Vagina (tissue), 2 donors: ENCODE results near the gene RLBP1.

Source experiments
- POLR2A ChIP-seq, 2 donors: fragments of 450-650 bp; IDR thresholded peaks; one replicate each; pipeline ENCODE4 v1.6.1; 2017; ENCODE audit warnings: antibody characterized with exemption in 2 of 2, mild to moderate bottlenecking in 2 of 2, moderate library complexity in 2 of 2
- POLR2AphosphoS5 ChIP-seq, 2 donors: sonication (generic); formaldehyde crosslinking; IDR thresholded peaks; one replicate each; pipeline ENCODE4 v1.9.0; 2017; ENCODE audit warnings: antibody characterized with exemption in 2 of 2, mild to moderate bottlenecking in 2 of 2, low read depth in 1 of 2; ENCODE audit not compliant: insufficient read depth in 1 of 2
- TF ChIP-seq, protein P1 (sequence below), 3 experiments: fragments of 450-650 bp in 2 of 3; fragments of 200-600 bp in 1 of 3; sonication (generic) in 1 of 3; IDR thresholded peaks; one replicate each; pipeline ENCODE4 v1.5.1; 2017 to 2019; ENCODE audit warnings: antibody characterized with exemption in 3 of 3, mild to moderate bottlenecking in 2 of 3, moderate library complexity in 2 of 3

DNA sequence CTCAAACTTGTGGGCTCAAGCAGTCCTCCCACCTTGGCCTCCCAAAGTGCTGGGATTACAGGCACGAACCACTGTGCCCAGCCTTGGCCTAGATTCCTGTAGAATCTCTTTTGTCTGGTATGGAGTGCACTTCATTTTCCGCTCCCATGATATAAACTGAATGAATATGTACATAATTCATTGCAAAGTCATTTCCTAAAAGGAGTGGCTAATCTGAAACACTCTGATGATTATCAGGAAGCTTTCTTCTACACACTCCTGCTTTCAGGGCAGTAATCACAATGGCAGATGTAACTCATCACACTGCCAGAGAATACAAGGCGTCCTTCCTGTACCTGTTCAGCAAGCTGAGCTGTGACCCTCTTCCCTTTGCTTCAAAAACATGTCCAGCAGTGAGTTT is 28.6 kb downstream of the RLBP1 start:
- TF ChIP-seq, protein P1, sequence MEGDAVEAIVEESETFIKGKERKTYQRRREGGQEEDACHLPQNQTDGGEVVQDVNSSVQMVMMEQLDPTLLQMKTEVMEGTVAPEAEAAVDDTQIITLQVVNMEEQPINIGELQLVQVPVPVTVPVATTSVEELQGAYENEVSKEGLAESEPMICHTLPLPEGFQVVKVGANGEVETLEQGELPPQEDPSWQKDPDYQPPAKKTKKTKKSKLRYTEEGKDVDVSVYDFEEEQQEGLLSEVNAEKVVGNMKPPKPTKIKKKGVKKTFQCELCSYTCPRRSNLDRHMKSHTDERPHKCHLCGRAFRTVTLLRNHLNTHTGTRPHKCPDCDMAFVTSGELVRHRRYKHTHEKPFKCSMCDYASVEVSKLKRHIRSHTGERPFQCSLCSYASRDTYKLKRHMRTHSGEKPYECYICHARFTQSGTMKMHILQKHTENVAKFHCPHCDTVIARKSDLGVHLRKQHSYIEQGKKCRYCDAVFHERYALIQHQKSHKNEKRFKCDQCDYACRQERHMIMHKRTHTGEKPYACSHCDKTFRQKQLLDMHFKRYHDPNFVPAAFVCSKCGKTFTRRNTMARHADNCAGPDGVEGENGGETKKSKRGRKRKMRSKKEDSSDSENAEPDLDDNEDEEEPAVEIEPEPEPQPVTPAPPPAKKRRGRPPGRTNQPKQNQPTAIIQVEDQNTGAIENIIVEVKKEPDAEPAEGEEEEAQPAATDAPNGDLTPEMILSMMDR (IDR thresholded peaks at IDR 0.05): no peak
- TF ChIP-seq POLR2AphosphoS5 (IDR thresholded peaks at IDR 0.05; ENCODE audit: insufficient read depth in 1 of 2, low read depth in 1 of 2): no peak
- TF ChIP-seq POLR2A (IDR thresholded peaks at IDR 0.05): no peak
